ENCODE results near the gene TNFAIP3.

TNFAIP3 gene

DNA sequence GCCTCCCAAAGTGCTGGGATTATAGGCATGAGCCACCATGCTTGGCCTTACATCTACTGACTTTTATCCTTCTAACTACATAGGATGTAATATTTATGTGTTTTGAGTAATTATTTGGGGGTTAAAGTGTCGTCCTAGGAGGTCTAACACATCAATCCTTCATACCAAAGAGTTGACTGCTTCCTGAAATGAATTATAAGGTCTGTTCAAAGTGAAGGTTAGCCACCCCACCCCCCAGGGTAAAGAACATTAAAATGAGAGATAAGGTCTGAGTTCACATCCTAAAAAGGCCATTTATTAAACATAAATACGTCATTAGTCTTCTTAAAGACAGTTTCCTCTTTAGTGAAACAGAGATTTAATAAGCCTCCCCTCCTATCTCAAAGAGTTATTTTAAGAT, 33.8 kb downstream of the TNFAIP3 start:
- FAIRE-seq = no peak
- TF ChIP-seq, protein P1, sequence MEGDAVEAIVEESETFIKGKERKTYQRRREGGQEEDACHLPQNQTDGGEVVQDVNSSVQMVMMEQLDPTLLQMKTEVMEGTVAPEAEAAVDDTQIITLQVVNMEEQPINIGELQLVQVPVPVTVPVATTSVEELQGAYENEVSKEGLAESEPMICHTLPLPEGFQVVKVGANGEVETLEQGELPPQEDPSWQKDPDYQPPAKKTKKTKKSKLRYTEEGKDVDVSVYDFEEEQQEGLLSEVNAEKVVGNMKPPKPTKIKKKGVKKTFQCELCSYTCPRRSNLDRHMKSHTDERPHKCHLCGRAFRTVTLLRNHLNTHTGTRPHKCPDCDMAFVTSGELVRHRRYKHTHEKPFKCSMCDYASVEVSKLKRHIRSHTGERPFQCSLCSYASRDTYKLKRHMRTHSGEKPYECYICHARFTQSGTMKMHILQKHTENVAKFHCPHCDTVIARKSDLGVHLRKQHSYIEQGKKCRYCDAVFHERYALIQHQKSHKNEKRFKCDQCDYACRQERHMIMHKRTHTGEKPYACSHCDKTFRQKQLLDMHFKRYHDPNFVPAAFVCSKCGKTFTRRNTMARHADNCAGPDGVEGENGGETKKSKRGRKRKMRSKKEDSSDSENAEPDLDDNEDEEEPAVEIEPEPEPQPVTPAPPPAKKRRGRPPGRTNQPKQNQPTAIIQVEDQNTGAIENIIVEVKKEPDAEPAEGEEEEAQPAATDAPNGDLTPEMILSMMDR (IDR thresholded peaks at IDR 0.05; ENCODE audit: insufficient read depth, missing control alignments) = no peak

GRCh38 chr6:137901454-137901853, 34.4 kb downstream of the TNFAIP3 start:
- TF ChIP-seq, protein P1 (IDR thresholded peaks at IDR 0.05; ENCODE audit: insufficient read depth, missing control alignments) = no peak
- FAIRE-seq = no peak

More for the DNA sequence above, 33.8 kb downstream of the TNFAIP3 start:
- DNase-seq (ENCODE audit: insufficient read length, low spot score) = no peak

GRCh38 chr6:137902699-137903098, 35.6 kb downstream of the TNFAIP3 start:
- no peak for DNase-seq (ENCODE audit: insufficient read length, low spot score)
- FAIRE-seq = no peak

More at GRCh38 chr6:137901454-137901853, 34.4 kb downstream of the TNFAIP3 start:
- no peak for DNase-seq (ENCODE audit: insufficient read length, low spot score)

GRCh38 chr6:137903274-137903932, 36.3 kb downstream of the TNFAIP3 start:
- no peak for DNase-seq (ENCODE audit: insufficient read length, low spot score)
- no peak for FAIRE-seq
- TF ChIP-seq, protein P1 (IDR thresholded peaks at IDR 0.05; ENCODE audit: insufficient read depth, missing control alignments) = no peak

More at GRCh38 chr6:137902699-137903098, 35.6 kb downstream of the TNFAIP3 start:
- TF ChIP-seq, protein P1 (IDR thresholded peaks at IDR 0.05; ENCODE audit: insufficient read depth, missing control alignments) = no peak

DNA sequence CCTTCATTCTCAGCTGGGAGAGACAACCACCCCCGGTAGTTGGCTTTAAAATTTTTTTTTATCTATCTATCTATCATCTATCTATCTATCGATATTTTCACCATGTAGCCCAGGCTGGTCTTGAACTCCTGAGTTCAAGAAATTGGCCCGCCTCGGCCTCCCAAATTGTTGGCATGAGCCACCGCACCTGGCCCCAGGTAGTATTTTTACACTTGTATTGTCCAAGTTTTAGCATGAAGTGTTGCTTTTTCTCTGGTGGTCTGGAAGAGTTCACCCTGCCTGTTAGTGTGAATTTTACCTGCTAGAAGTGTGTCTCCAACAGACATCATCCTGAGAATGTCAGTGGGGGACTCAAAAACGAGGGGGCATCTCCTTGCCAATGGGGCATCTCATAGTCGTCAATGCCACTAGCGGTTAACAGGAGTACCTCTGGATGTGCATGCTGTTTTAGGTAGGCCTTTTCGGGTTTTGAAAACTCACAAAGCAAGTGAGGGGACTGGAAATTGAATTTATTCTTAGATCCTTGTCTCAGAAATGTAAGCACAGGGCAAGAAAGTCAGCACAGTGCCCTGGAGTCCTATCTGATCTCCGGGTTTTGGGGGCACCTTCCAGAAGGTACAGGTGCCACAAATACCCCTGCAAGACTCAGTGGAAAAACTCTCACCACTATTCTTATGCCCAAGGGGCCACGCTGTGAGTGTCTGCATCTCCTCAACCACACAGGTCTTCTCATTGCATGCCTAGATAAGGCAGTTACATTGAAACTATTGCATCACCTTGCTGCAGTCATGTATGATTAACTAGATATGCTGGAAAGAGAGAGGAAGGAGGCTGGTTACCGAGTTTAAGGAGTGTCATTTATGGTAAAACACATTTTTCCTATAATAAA, 37.1 kb downstream of the TNFAIP3 start:
- DNase-seq (ENCODE audit: insufficient read length, low spot score) (no peak), FAIRE-seq (no peak)
- TF ChIP-seq, protein P1 (IDR thresholded peaks at IDR 0.05; ENCODE audit: insufficient read depth, missing control alignments) = no peak

- TF ChIP-seq, protein P1 (IDR thresholded peaks at IDR 0.05; ENCODE audit: insufficient read depth, missing control alignments) = no peak
- no peak for FAIRE-seq
- DNase-seq (ENCODE audit: insufficient read length, low spot score) = no peak
Measured at GRCh38 chr6:137904822-137905617, 38.0 kb downstream of the TNFAIP3 start.
